Stimulated activated CD4-positive, alpha-beta T cell treated with anti-CD3 and anti-CD28 coated beads, TNF-alpha, amount 100 ng/mL, for 4 hours (primary cell): Measurements from ENCODE around the gene AGAP1.

Source experiments
- DNase-seq, 3 experiments: peaks; one replicate each; pipeline ENCODE4 v3.0.0-alpha.2; 2020; ENCODE audit warnings: low read depth in 3 of 3

Gene AGAP1

GRCh38 chr2:235870515-235870914, 376.7 kb downstream of the AGAP1 start:
- no peak for DNase-seq

- DNase-seq, result no peak
Observed at GRCh38 chr2:235876099-235876679, 382.3 kb downstream of the AGAP1 start.

GRCh38 chr2:235877275-235877802, 383.5 kb downstream of the AGAP1 start:
- DNase-seq, result no peak

- DNase-seq, result no peak
Observed at GRCh38 chr2:235879116-235879515, 385.3 kb downstream of the AGAP1 start.

- no peak for DNase-seq
Observed at GRCh38 chr2:235883675-235884074, 389.8 kb downstream of the AGAP1 start.

GRCh38 chr2:235889302-235889630, 395.4 kb downstream of the AGAP1 start:
- no peak for DNase-seq

- no peak for DNase-seq
Observed at GRCh38 chr2:235893129-235893698, 399.4 kb downstream of the AGAP1 start.

GRCh38 chr2:235894839-235895238, 401.0 kb downstream of the AGAP1 start:
- no peak for DNase-seq

GRCh38 chr2:235896061-235896460, 402.2 kb downstream of the AGAP1 start:
- DNase-seq, result no peak

- no peak for DNase-seq
Observed at GRCh38 chr2:235897992-235898391, 404.1 kb downstream of the AGAP1 start.

GRCh38 chr2:235898766-235899165, 404.9 kb downstream of the AGAP1 start:
- DNase-seq, result no peak

GRCh38 chr2:235900631-235901030, 406.8 kb downstream of the AGAP1 start:
- DNase-seq, result no peak

GRCh38 chr2:235901243-235901642, 407.4 kb downstream of the AGAP1 start:
- DNase-seq, result no peak

GRCh38 chr2:235903782-235904584, 410.1 kb downstream of the AGAP1 start:
- no peak for DNase-seq

GRCh38 chr2:235904585-235904931, 410.7 kb downstream of the AGAP1 start:
- DNase-seq, result no peak

- no peak for DNase-seq
Observed at GRCh38 chr2:235908826-235909225, 415.0 kb downstream of the AGAP1 start.

- DNase-seq, result no peak
Observed at GRCh38 chr2:235909358-235909757, 415.5 kb downstream of the AGAP1 start.

- no peak for DNase-seq
Observed at GRCh38 chr2:235910067-235910466, 416.2 kb downstream of the AGAP1 start.

GRCh38 chr2:235911125-235911524, 417.3 kb downstream of the AGAP1 start:
- no peak for DNase-seq

- DNase-seq, result no peak
Observed at GRCh38 chr2:235911633-235912233, 417.9 kb downstream of the AGAP1 start.

- DNase-seq, result no peak
Observed at GRCh38 chr2:235914756-235915155, 420.9 kb downstream of the AGAP1 start.

- DNase-seq, result no peak
Observed at GRCh38 chr2:235917506-235917905, 423.7 kb downstream of the AGAP1 start.

- DNase-seq, result no peak
Observed at GRCh38 chr2:235918876-235919275, 425.0 kb downstream of the AGAP1 start.
